Measurements from ENCODE around the gene IQSEC3. TPM values are rescaled to one million over a fixed set of nuclear protein-coding genes. Genes with fewer than 3 reads are reported as not detected.

The IQSEC3 gene
- total RNA-seq, 2 donors from 2014 or later = 0.32 to 1.6 TPM

- DNase-seq (ENCODE audit: low spot score in 2 of 2) (no peak), ATAC-seq (no peak)
- Mint-ChIP-seq H3K36me3 (no peaks in the 10 kb centered on the region), H3K9me3 (no peaks in the 10 kb centered on the region), H3K27ac (no peak overlapping the region)
Observed at GRCh38 chr12:171743-172676, 105.4 kb downstream of the IQSEC3 start.

- Mint-ChIP-seq H3K27ac (no peak overlapping the region), H3K9me3 (no peaks in the 10 kb centered on the region), H3K36me3 (no peaks in the 10 kb centered on the region)
- no peak for ATAC-seq
- DNase-seq (ENCODE audit: low spot score in 2 of 2) = no peak
Observed at GRCh38 chr12:172732-173161, 106.2 kb downstream of the IQSEC3 start.

GRCh38 chr12:174124-174523 lies 107.6 kb downstream of the IQSEC3 start:
- Mint-ChIP-seq H3K36me3 (no peaks in the 10 kb centered on the region), H3K9me3 (no peaks in the 10 kb centered on the region), H3K27ac (no peak overlapping the region)
- ATAC-seq = no peak
- no peak for DNase-seq (ENCODE audit: low spot score in 2 of 2)

- H3K27ac Mint-ChIP-seq = no peak overlapping the region
- no peak for DNase-seq (ENCODE audit: low spot score in 2 of 2)
- no peak for ATAC-seq
- no peaks in the 10 kb centered on the region for H3K36me3 Mint-ChIP-seq
- H3K9me3 Mint-ChIP-seq = no peaks in the 10 kb centered on the region
Observed at GRCh38 chr12:174596-174995, 108.0 kb downstream of the IQSEC3 start.

GRCh38 chr12:175250-175649 lies 108.7 kb downstream of the IQSEC3 start:
- Mint-ChIP-seq H3K36me3 (no peaks in the 10 kb centered on the region), H3K9me3 (no peaks in the 10 kb centered on the region), H3K27ac (no peak overlapping the region)
- ATAC-seq = no peak
- DNase-seq (ENCODE audit: low spot score in 2 of 2) = no peak

GRCh38 chr12:175759-176158 lies 109.2 kb downstream of the IQSEC3 start:
- DNase-seq (ENCODE audit: low spot score in 2 of 2) (no peak), ATAC-seq (no peak)
- no peaks in the 10 kb centered on the region for H3K9me3 Mint-ChIP-seq
- no peak overlapping the region for H3K27ac Mint-ChIP-seq
- no peaks in the 10 kb centered on the region for H3K36me3 Mint-ChIP-seq

- DNase-seq (ENCODE audit: low spot score in 2 of 2) = no peak
- H3K27ac Mint-ChIP-seq = no peak overlapping the region
- H3K36me3 Mint-ChIP-seq = no peaks in the 10 kb centered on the region
- ATAC-seq = no peak
- H3K9me3 Mint-ChIP-seq = no peaks in the 10 kb centered on the region
Observed at GRCh38 chr12:176321-177181, 110.0 kb downstream of the IQSEC3 start.

- ATAC-seq (no peak), DNase-seq (ENCODE audit: low spot score in 2 of 2) (no peak)
- H3K27ac Mint-ChIP-seq = no peak overlapping the region
- H3K9me3 Mint-ChIP-seq = no peaks in the 10 kb centered on the region
- H3K36me3 Mint-ChIP-seq = no peaks in the 10 kb centered on the region
Observed at GRCh38 chr12:177336-177979, 110.9 kb downstream of the IQSEC3 start.

GRCh38 chr12:177980-178828 lies 111.6 kb downstream of the IQSEC3 start:
- Mint-ChIP-seq H3K36me3 (no peaks in the 10 kb centered on the region), H3K27ac (no peak overlapping the region), H3K9me3 (no peaks in the 10 kb centered on the region)
- no peak for DNase-seq (ENCODE audit: low spot score in 2 of 2)
- ATAC-seq = no peak

GRCh38 chr12:178829-179109 lies 112.2 kb downstream of the IQSEC3 start:
- DNase-seq (ENCODE audit: low spot score in 2 of 2) (no peak), ATAC-seq (no peak)
- Mint-ChIP-seq H3K27ac (no peak overlapping the region), H3K36me3 (no peaks in the 10 kb centered on the region), H3K9me3 (no peaks in the 10 kb centered on the region)

GRCh38 chr12:179131-179884 lies 112.7 kb downstream of the IQSEC3 start:
- no peaks in the 10 kb centered on the region for H3K36me3 Mint-ChIP-seq
- H3K27ac Mint-ChIP-seq = no peak overlapping the region

GRCh38 chr12:179885-180284 lies 113.3 kb downstream of the IQSEC3 start:
- Mint-ChIP-seq H3K36me3 (no peaks in the 10 kb centered on the region), H3K27ac (peak overlapping the region in 1 of 2 donors; percentile 6), H3K9me3 (no peaks in the 10 kb centered on the region)
- DNase-seq (ENCODE audit: low spot score in 2 of 2) = no peak
- no peak for ATAC-seq

More at GRCh38 chr12:179131-179884, 112.7 kb downstream of the IQSEC3 start:
- DNase-seq (ENCODE audit: low spot score in 2 of 2) = no peak
- no peaks in the 10 kb centered on the region for H3K9me3 Mint-ChIP-seq
- ATAC-seq = no peak

- no peaks in the 10 kb centered on the region for H3K36me3 Mint-ChIP-seq
- DNase-seq (ENCODE audit: low spot score in 2 of 2) (no peak), ATAC-seq (peak in 1 of 2 donors; percentile 72)
- peak overlapping the region in 1 of 2 donors; percentile 6 for H3K27ac Mint-ChIP-seq
- H3K9me3 Mint-ChIP-seq = no peaks in the 10 kb centered on the region
Observed at GRCh38 chr12:180445-180844, 113.9 kb downstream of the IQSEC3 start.

- no peaks in the 10 kb centered on the region for H3K9me3 Mint-ChIP-seq
- H3K27ac Mint-ChIP-seq = no peak overlapping the region
- DNase-seq (ENCODE audit: low spot score in 2 of 2) (no peak), ATAC-seq (no peak)
- no peaks in the 10 kb centered on the region for H3K36me3 Mint-ChIP-seq
Observed at GRCh38 chr12:181921-182320, 115.4 kb downstream of the IQSEC3 start.

GRCh38 chr12:182381-182892 lies 115.9 kb downstream of the IQSEC3 start:
- Mint-ChIP-seq H3K27ac (no peak overlapping the region), H3K9me3 (no peaks in the 10 kb centered on the region), H3K36me3 (no peaks in the 10 kb centered on the region)
- DNase-seq (ENCODE audit: low spot score in 2 of 2) (no peak), ATAC-seq (peak in 1 of 2 donors; percentile 44)
